Activated CD8-positive, alpha-beta memory T cell treated with anti-CD3 and anti-CD28 coated beads for 4 hours (primary cell): Measurements from ENCODE around the gene SYT1.

Experiments
- DNase-seq, 2 donors: peaks; one replicate each; pipeline ENCODE4 v3.0.0-alpha.2; 2020; ENCODE audit warnings: low read depth in 2 of 2

Gene SYT1

GRCh38 chr12:79217306-79217705 lies 352.7 kb downstream of the SYT1 start:
- no peak for DNase-seq

GRCh38 chr12:79223210-79223609 lies 358.6 kb downstream of the SYT1 start:
- no peak for DNase-seq

GRCh38 chr12:79223761-79224160 lies 359.2 kb downstream of the SYT1 start:
- no peak for DNase-seq

- DNase-seq: no peak
These were observed 362.5 kb downstream of the SYT1 start for GRCh38 chr12:79227091-79227490.

- DNase-seq: no peak
These were observed 363.1 kb downstream of the SYT1 start for GRCh38 chr12:79227646-79228045.

- DNase-seq: no peak
These were observed 368.8 kb downstream of the SYT1 start for GRCh38 chr12:79233341-79233781.

GRCh38 chr12:79236920-79237319 lies 372.3 kb downstream of the SYT1 start:
- DNase-seq: no peak

GRCh38 chr12:79238246-79238645 lies 373.7 kb downstream of the SYT1 start:
- DNase-seq: no peak

- no peak for DNase-seq
These were observed 382.9 kb downstream of the SYT1 start for GRCh38 chr12:79247494-79247893.

GRCh38 chr12:79250186-79250585 lies 385.6 kb downstream of the SYT1 start:
- DNase-seq: no peak

- DNase-seq: no peak
These were observed 386.6 kb downstream of the SYT1 start for GRCh38 chr12:79250960-79251755.

GRCh38 chr12:79252358-79253075 lies 387.9 kb downstream of the SYT1 start:
- DNase-seq: no peak

- DNase-seq: no peak
These were observed 390.7 kb downstream of the SYT1 start for GRCh38 chr12:79255288-79255687.

GRCh38 chr12:79260923-79261322 lies 396.3 kb downstream of the SYT1 start:
- no peak for DNase-seq

GRCh38 chr12:79262938-79263337 lies 398.4 kb downstream of the SYT1 start:
- DNase-seq: no peak

- DNase-seq: no peak
These were observed 402.0 kb downstream of the SYT1 start for GRCh38 chr12:79266343-79267144.

- no peak for DNase-seq
These were observed 403.0 kb downstream of the SYT1 start for GRCh38 chr12:79267580-79267979.

GRCh38 chr12:79274501-79275064 lies 410.0 kb downstream of the SYT1 start:
- no peak for DNase-seq

GRCh38 chr12:79275631-79276030 lies 411.1 kb downstream of the SYT1 start:
- DNase-seq: no peak

GRCh38 chr12:79283364-79283763 lies 418.8 kb downstream of the SYT1 start:
- no peak for DNase-seq

- no peak for DNase-seq
These were observed 424.3 kb downstream of the SYT1 start for GRCh38 chr12:79288911-79289310.

GRCh38 chr12:79291711-79292110 lies 427.1 kb downstream of the SYT1 start:
- no peak for DNase-seq
